ENCODE data around the gene FMNL2. TPM values are rescaled to one million over a fixed set of nuclear protein-coding genes. Genes with fewer than 3 reads are reported as not detected.

Gene FMNL2
- total and polyA plus RNA-seq, 4 donors = 18.8 to 81.4 (median 38.4) TPM

DNA sequence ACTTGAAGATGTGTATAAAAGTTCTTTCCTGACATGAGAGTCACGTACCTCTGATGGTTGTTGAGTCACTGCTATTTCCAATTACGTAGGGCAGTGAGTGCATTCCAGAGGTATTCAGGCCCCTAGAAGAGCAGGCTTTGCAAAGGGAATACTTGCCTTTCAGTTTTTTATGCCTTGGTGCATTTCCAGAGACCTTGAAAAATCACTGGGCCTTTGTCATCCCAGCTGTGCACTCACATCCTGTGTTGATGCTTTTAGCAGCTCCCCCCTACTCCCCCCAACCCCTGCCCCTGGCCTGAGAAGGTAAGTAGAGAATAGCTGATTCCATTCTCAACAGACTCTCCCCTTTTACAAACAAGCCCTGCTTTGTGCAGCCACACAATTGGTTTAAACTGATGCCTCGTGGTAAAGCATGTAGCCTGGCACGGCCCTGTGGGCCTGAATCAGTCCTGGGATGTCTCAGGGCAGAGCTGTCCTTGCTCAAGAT is 208.1 kb downstream of the FMNL2 start:
- TF ChIP-seq, protein P1, sequence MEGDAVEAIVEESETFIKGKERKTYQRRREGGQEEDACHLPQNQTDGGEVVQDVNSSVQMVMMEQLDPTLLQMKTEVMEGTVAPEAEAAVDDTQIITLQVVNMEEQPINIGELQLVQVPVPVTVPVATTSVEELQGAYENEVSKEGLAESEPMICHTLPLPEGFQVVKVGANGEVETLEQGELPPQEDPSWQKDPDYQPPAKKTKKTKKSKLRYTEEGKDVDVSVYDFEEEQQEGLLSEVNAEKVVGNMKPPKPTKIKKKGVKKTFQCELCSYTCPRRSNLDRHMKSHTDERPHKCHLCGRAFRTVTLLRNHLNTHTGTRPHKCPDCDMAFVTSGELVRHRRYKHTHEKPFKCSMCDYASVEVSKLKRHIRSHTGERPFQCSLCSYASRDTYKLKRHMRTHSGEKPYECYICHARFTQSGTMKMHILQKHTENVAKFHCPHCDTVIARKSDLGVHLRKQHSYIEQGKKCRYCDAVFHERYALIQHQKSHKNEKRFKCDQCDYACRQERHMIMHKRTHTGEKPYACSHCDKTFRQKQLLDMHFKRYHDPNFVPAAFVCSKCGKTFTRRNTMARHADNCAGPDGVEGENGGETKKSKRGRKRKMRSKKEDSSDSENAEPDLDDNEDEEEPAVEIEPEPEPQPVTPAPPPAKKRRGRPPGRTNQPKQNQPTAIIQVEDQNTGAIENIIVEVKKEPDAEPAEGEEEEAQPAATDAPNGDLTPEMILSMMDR (IDR thresholded peaks at IDR 0.05; ENCODE audit: control extremely low read depth, extremely low read depth) = no peak
- H3K27me3 ChIP-seq (ENCODE audit: control insufficient read depth in 3 of 3, insufficient read depth in 3 of 3, low read length in 2 of 3) = no peaks in the 10 kb centered on the region
- 45 to 73% methylated on average over 4 of the region's 4 CpGs for WGBS, 2 donors
- DNase-seq = peak; percentile 66 to 84 (median 68)
- peak overlapping the region in 1 of 2 donors; percentile 8 for H3K9ac ChIP-seq (ENCODE audit: insufficient read depth in 1 of 2, low read length in 2 of 2)
- H3K36me3 ChIP-seq (ENCODE audit: control insufficient read depth in 4 of 4, insufficient read depth in 4 of 4, low read length in 4 of 4) = peaks cover 0 to 4% (median 2%) of the 10 kb centered on the region in 4 donors
- ATAC-seq (ENCODE audit: insufficient read depth, low FRiP score) = peak; percentile 75
- H3K9me3 ChIP-seq (ENCODE audit: control insufficient read depth in 4 of 4, insufficient read depth in 3 of 4, low read length in 3 of 4) = no peaks in the 10 kb centered on the region
- no peak overlapping the region for H3K4me3 ChIP-seq
- peak overlapping the region; percentile 22 to 72 for H3K27ac ChIP-seq (ENCODE audit: low read depth in 1 of 2, low read length in 1 of 2)
- H3K4me1 ChIP-seq (ENCODE audit: control insufficient read depth in 5 of 5, insufficient read depth in 5 of 5, low read length in 5 of 5) = peaks cover 6 to 15% (median 8%) of the 10 kb centered on the region in 5 donors

DNA sequence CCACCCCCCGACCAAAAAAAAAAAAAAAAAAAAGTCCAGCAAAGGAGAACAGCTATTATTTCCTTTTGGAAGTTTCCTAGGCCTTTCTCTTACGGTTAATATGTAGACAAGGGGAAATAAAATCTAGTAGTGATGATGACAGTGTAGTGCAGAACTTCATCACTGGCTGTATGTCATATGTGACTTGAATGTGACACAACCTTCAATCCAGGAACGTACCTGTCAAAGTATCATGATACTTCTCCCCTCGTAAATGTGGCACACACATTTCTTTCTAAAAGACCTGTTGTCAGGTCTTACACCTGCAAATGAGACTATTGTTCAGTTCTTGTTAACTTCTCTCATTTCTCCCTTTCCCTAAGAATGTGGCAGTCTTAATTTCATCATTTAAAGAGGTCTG is 208.7 kb downstream of the FMNL2 start:
- ATAC-seq (ENCODE audit: insufficient read depth, low FRiP score) = no peak
- no peak overlapping the region for H3K4me3 ChIP-seq
- WGBS, 2 donors = 73 to 82% methylated on average over 4 of the region's 4 CpGs

DNA sequence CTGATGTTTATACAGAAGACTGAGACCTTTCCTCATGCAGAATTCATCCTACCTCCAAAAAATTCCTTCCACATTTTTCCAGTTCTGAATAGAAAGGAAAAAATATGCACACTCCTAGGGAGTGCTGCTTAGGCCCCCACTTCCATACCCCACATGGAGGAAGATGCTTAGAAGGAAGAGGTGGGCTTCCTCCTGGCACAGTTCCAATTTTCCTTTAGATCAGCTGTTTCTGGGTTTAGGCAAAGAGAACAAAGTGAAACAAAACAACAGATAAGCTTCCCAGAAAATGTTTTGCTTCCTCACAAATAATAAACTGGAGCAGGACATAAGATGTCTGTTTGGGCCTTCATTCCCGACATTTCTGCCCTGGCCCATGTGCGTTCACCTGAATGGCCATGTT is 209.7 kb downstream of the FMNL2 start:
- Histone ChIP-seq H3K9ac (ENCODE audit: insufficient read depth in 1 of 2, low read length in 2 of 2) (no peak overlapping the region), H3K27me3 (ENCODE audit: control insufficient read depth in 3 of 3, insufficient read depth in 3 of 3, low read length in 2 of 3) (no peaks in the 10 kb centered on the region), H3K36me3 (ENCODE audit: control insufficient read depth in 4 of 4, insufficient read depth in 4 of 4, low read length in 4 of 4) (peaks cover 0 to 4% (median 2%) of the 10 kb centered on the region in 4 donors), H3K4me3 (no peak overlapping the region), H3K27ac (ENCODE audit: low read depth in 1 of 2, low read length in 1 of 2) (no peak overlapping the region), H3K4me1 (ENCODE audit: control insufficient read depth in 5 of 5, insufficient read depth in 5 of 5, low read length in 5 of 5) (peaks cover 6 to 21% (median 8%) of the 10 kb centered on the region in 5 donors), H3K9me3 (ENCODE audit: control insufficient read depth in 4 of 4, insufficient read depth in 3 of 4, low read length in 3 of 4) (no peaks in the 10 kb centered on the region)
- 75 to 88% methylated on average over 2 of the region's 2 CpGs for WGBS, 2 donors
- TF ChIP-seq, protein P1 (IDR thresholded peaks at IDR 0.05; ENCODE audit: control extremely low read depth, extremely low read depth) = no peak
- ATAC-seq (ENCODE audit: insufficient read depth, low FRiP score) (no peak), DNase-seq (peak; percentile 23 to 65 (median 48))

More for the DNA sequence above, 208.7 kb downstream of the FMNL2 start:
- H3K36me3 ChIP-seq (ENCODE audit: control insufficient read depth in 4 of 4, insufficient read depth in 4 of 4, low read length in 4 of 4) = peaks cover 0 to 4% (median 2%) of the 10 kb centered on the region in 4 donors
- H3K4me1 ChIP-seq (ENCODE audit: control insufficient read depth in 5 of 5, insufficient read depth in 5 of 5, low read length in 5 of 5) = peaks cover 6 to 21% (median 8%) of the 10 kb centered on the region in 5 donors
- H3K9ac ChIP-seq (ENCODE audit: insufficient read depth in 1 of 2, low read length in 2 of 2) = no peak overlapping the region
- TF ChIP-seq, protein P1 (IDR thresholded peaks at IDR 0.05; ENCODE audit: control extremely low read depth, extremely low read depth) = no peak
- no peaks in the 10 kb centered on the region for H3K9me3 ChIP-seq (ENCODE audit: control insufficient read depth in 4 of 4, insufficient read depth in 3 of 4, low read length in 3 of 4)
- DNase-seq = no peak
- H3K27me3 ChIP-seq (ENCODE audit: control insufficient read depth in 3 of 3, insufficient read depth in 3 of 3, low read length in 2 of 3) = no peaks in the 10 kb centered on the region
- no peak overlapping the region for H3K27ac ChIP-seq (ENCODE audit: low read depth in 1 of 2, low read length in 1 of 2)
